Breast epithelium (tissue), 4 donors: Measurements from ENCODE around the gene CFAP97. TPM values are rescaled to one million over a fixed set of nuclear protein-coding genes. Genes with fewer than 3 reads are reported as not detected.

Experiments used
- DNase-seq, 2 donors: peaks; one replicate each; pipeline ENCODE4 v3.0.0-alpha.2; 2019; ENCODE audit warnings: low spot score in 2 of 2
- H3K27ac ChIP-seq, 2 donors: fragments of 200-600 bp; sonication (generic) in 1 of 2; one replicate each; pipeline ENCODE4 v1.5.1; 2016 to 2019; ENCODE audit warnings: mild to moderate bottlenecking in 1 of 2
- H3K27me3 ChIP-seq, 2 donors: fragments of 200-600 bp; sonication (generic) in 1 of 2; one replicate each; pipeline versions ENCODE4 v1.5.1 to v1.6.0; 2017 to 2019; ENCODE audit warnings: control low read depth in 1 of 2, mild to moderate bottlenecking in 1 of 2
- H3K36me3 ChIP-seq: fragments of 200-600 bp; one replicate; pipeline ENCODE4 v1.5.1; 2019
- H3K4me1 ChIP-seq, 2 donors: fragments of 200-600 bp; sonication (generic); one replicate each; pipeline ENCODE4 v1.5.1; 2016 to 2019; ENCODE audit warnings: control low read depth in 1 of 2
- H3K4me3 ChIP-seq, 3 donors: fragments of 200-600 bp; sonication (generic); 1 replicate in 2 of 3; 2 replicates in 1 of 3; pipeline ENCODE4 v1.5.1; 2016 to 2019; ENCODE audit warnings: mild to moderate bottlenecking in 3 of 3, moderate library complexity in 2 of 3
- H3K9me3 ChIP-seq, 2 donors: fragments of 200-600 bp; sonication (generic) in 1 of 2; one replicate each; pipeline ENCODE4 v1.5.1; 2016 to 2019; ENCODE audit warnings: control low read depth in 1 of 2
- POLR2A ChIP-seq: fragments of 450-650 bp; IDR thresholded peaks from one replicate; pipeline ENCODE4 v1.6.1; 2016; ENCODE audit warnings: antibody characterized with exemption, mild to moderate bottlenecking, moderate library complexity
- POLR2AphosphoS5 ChIP-seq, 3 donors: sonication (generic); formaldehyde crosslinking; IDR thresholded peaks; one replicate each; pipeline ENCODE4 v1.6.1; 2017; ENCODE audit warnings: antibody characterized with exemption in 3 of 3
- intact Hi-C: fragments of 100-400 bp; cut with DNase I; formaldehyde crosslinking; loops from one replicate; pipeline ENCODE4 v1.15.1; 2023; ENCODE audit warnings: low total_unique reads
- total RNA-seq, 3 donors: library from RNA; depleted of rRNA; stranded (reverse); fragments of >200 nt; gene quantifications; one replicate each; pipeline ENCODE4 v1.1.0, GENCODE V29; 2016
- TF ChIP-seq, protein P1 (sequence below), 3 donors: fragments of 450-650 bp; IDR thresholded peaks; one replicate each; pipeline ENCODE4 v1.5.1; 2016 to 2017; ENCODE audit warnings: antibody characterized with exemption in 3 of 3, mild to moderate bottlenecking in 3 of 3, moderate library complexity in 3 of 3

CFAP97 gene
- total RNA-seq, 3 donors from 2014 or later: 36.6 to 42.4 (median 38.0) TPM

DNA sequence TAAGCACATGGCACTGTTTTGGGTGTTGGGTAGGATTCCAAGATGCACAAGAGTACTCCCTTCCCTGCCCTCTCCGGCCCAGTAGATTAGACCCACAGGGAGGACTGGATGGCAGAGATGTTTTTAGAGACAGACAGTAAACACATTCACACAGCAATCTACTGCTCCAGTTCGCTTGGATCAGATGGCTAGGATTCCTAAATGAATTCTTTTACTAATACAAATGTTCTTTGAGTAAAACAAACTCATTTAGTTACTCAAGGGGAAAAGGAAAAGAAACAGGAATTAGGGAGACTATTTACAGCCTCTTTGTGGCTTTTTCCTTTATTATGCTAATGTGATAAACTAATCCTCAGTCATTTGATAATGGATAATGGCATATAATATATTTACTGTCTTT, 11.5 kb upstream of the CFAP97 start:
- peaks cover 0 to 10% of the 10 kb centered on the region in 2 donors for H3K4me1 ChIP-seq

DNA sequence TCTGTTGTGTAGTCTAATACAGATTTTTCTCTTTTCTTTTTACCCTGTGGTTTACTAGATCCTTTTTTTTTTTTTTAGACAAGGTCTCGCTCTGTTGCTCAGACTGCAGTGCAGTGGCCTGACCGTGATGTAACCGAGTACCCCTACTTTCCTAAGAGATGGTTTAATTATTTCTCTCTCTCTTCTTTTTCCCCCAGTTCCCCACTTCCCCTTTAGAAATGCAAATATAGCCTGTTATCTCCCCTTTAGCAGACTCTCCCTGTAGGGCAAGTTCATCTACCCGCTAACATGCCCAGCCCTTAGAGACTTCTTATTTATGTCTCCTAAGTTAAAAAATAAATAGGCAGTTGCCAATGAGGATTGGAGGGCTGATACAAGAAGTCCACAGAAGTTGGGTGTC, 10.1 kb upstream of the CFAP97 start:
- no peak for DNase-seq
- H3K4me1 ChIP-seq: peaks cover 0 to 5% of the 10 kb centered on the region in 2 donors
- H3K36me3 ChIP-seq: no peaks in the 10 kb centered on the region
- TF ChIP-seq POLR2A (no peak), POLR2AphosphoS5 (IDR thresholded peaks at IDR 0.05) (no peak)
- TF ChIP-seq, protein P1, sequence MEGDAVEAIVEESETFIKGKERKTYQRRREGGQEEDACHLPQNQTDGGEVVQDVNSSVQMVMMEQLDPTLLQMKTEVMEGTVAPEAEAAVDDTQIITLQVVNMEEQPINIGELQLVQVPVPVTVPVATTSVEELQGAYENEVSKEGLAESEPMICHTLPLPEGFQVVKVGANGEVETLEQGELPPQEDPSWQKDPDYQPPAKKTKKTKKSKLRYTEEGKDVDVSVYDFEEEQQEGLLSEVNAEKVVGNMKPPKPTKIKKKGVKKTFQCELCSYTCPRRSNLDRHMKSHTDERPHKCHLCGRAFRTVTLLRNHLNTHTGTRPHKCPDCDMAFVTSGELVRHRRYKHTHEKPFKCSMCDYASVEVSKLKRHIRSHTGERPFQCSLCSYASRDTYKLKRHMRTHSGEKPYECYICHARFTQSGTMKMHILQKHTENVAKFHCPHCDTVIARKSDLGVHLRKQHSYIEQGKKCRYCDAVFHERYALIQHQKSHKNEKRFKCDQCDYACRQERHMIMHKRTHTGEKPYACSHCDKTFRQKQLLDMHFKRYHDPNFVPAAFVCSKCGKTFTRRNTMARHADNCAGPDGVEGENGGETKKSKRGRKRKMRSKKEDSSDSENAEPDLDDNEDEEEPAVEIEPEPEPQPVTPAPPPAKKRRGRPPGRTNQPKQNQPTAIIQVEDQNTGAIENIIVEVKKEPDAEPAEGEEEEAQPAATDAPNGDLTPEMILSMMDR (IDR thresholded peaks at IDR 0.05): no peak
- intact Hi-C loops: no loop called here
- no peaks in the 10 kb centered on the region for H3K9me3 ChIP-seq
- no peaks in the 10 kb centered on the region for H3K27me3 ChIP-seq
- no peak overlapping the region for H3K4me3 ChIP-seq
- no peak overlapping the region for H3K27ac ChIP-seq

More for the DNA sequence above, 11.5 kb upstream of the CFAP97 start:
- Histone ChIP-seq H3K9me3 (no peaks in the 10 kb centered on the region), H3K4me3 (no peak overlapping the region), H3K36me3 (no peaks in the 10 kb centered on the region), H3K27me3 (no peaks in the 10 kb centered on the region), H3K27ac (no peak overlapping the region)
- no peak for TF ChIP-seq POLR2AphosphoS5 (IDR thresholded peaks at IDR 0.05)
- TF ChIP-seq, protein P1 (IDR thresholded peaks at IDR 0.05): no peak
- TF ChIP-seq POLR2A: no peak
- intact Hi-C loops: no loop called here
- no peak for DNase-seq

DNA sequence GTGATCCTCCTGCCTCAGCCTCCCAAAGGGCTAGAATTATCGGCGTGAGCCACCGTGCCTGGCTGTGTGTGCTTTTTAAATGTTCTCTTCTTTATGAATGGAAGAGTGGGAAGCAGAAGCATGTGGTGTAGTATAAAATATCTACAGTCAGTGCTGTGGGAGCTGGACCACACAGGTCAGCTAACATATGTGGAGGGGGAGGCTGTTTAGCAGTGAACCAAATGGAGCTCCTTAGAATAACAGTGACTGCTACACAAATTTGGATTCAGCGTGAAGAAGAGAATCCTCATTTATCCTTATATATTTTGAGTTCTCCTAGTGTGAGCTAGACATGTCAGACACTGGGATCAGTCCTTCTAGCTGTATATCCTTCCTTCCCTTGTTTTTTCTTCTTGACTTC, 8.8 kb upstream of the CFAP97 start:
- Histone ChIP-seq H3K27me3 (no peaks in the 10 kb centered on the region), H3K9me3 (no peaks in the 10 kb centered on the region), H3K27ac (no peak overlapping the region), H3K4me1 (peaks cover 0 to 5% of the 10 kb centered on the region in 2 donors), H3K4me3 (no peak overlapping the region), H3K36me3 (no peaks in the 10 kb centered on the region)
- TF ChIP-seq POLR2AphosphoS5 (IDR thresholded peaks at IDR 0.05) (no peak), POLR2A (no peak)
- TF ChIP-seq, protein P1 (IDR thresholded peaks at IDR 0.05): no peak
- intact Hi-C loops: no loop called here
- DNase-seq: no peak

DNA sequence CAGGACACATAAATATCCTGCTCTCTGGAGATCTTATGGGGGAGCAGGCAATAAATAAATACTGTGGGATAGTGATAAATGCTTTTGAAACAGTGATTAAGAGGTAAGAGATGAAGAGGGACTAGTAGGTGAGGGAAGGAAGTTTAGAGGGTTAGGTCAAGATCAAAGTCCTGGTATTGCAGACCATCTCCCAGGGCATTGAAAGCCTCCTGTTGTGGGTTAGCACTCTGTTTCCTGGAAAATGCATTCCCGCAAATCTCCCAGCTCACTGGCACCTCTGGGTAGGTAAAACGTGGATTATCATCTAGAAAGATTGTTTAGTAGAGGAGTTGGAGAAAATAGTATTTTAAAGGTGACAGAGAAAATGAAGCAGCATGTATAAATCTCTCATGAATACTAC, 7.8 kb upstream of the CFAP97 start:
- Histone ChIP-seq H3K27me3 (no peaks in the 10 kb centered on the region), H3K4me1 (peaks cover 0 to 5% of the 10 kb centered on the region in 2 donors), H3K27ac (no peak overlapping the region), H3K36me3 (no peaks in the 10 kb centered on the region), H3K4me3 (no peak overlapping the region), H3K9me3 (no peaks in the 10 kb centered on the region)
- intact Hi-C loops: no loop called here
- TF ChIP-seq POLR2AphosphoS5 (IDR thresholded peaks at IDR 0.05) (no peak), POLR2A (no peak)
- TF ChIP-seq, protein P1 (IDR thresholded peaks at IDR 0.05): no peak
- no peak for DNase-seq

DNA sequence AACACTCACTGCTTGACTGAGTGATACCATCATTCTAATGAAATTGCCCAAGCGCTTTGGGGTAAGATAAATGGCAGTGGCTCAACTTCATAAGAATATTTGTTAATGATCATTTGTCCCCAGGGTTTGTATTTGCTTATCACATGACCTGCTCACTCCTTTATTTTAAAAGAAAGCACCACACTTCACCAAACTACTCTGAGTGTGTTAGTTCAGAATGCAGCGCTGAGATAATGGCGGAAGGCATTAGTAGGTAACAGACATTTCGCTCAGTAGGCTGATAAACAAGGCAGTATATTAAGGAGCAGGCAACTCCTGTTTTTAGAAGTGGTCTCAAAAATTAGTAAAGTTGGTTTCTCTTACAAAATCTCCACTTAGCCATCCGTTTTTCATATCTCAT, 7.2 kb upstream of the CFAP97 start:
- intact Hi-C loops: no loop called here
- peak overlapping the region; percentile 89 to 96 for H3K27ac ChIP-seq
- peak overlapping the region; percentile 60 to 78 (median 77) for H3K4me3 ChIP-seq
- no peaks in the 10 kb centered on the region for H3K27me3 ChIP-seq
- H3K4me1 ChIP-seq: peaks cover 0 to 5% of the 10 kb centered on the region in 2 donors
- H3K36me3 ChIP-seq: no peaks in the 10 kb centered on the region
- no peaks in the 10 kb centered on the region for H3K9me3 ChIP-seq
- no peak for TF ChIP-seq POLR2AphosphoS5 (IDR thresholded peaks at IDR 0.05)
- TF ChIP-seq, protein P1 (IDR thresholded peaks at IDR 0.05): no peak
- no peak for TF ChIP-seq POLR2A
- DNase-seq: no peak
